Stimulated activated CD4-positive, alpha-beta T cell treated with anti-CD3 and anti-CD28 coated beads, Interleukin-12 subunit alpha, Interleukin-12 subunit beta, amount 100 ng/mL, for 24 hours (primary cell): ENCODE results near the gene CAB39.

Experiments
- DNase-seq, 2 experiments: peaks; one replicate each; pipeline ENCODE4 v3.0.0-alpha.2; 2020; ENCODE audit warnings: low read depth in 2 of 2

CAB39 gene

DNA sequence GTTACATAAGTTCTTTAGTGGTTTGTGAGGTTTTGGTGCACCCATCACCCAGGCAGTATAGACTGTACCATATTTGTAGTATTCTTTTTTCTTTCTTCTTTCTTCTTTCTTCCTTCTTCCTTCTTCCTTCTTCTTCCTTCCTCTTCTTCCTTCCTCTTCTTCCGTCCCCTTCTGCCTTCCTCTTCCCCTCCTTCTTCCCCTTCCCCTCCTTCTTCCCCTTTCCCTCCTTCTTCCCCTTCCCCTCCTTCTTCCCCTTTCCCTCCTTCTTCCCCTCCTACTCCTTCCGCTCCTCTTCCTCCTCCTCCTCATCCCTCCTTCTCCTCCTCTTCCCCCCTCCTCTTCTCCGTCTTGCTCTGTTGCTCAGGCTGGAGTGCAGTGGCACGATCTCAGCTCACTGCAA is 41.6 kb downstream of the CAB39 start:
- no peak for DNase-seq

GRCh38 chr2:230757476-230757875 is 44.8 kb downstream of the CAB39 start:
- DNase-seq = no peak

DNA sequence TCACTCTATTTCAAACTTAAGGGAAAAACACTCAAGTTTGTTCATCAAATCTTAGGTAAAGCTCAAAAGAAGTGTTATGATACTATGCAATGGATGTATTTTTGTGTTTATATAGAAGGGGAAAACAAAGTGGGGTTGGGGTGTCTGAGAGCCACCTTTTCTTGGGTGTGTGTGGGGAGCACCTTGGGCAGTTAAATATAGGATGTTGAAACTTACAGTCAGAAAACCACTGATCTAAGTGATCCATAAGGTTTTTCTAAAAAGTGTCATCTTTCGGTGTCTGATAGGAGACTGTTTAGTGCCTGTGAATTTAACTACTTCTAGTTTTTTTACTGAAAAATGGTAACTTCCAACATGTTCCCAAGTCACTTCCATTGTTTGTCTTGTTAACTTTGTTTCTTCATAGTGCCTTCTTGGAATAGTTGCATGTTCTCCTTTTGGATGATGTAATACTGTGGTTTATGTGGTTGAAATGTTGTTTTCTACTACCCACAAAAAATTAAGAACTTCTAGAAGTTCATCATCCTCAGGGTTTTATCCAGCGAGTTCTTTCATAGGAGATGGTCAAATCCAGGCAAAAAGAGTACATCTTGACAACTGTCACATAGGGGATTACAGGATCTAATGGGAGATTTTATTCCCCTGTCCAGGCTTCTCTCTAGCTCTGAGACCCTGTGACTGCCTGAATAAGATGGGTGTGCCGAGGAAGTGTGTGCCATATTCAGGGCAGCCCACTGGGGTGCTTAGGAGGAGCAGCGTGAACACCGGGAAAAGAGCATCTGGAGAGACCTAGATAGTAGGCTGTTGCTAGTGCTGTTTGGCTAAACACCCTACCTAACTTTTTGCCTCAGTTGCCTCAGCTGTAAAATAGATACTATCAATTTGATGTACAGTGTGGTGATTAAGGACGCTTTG is 46.2 kb downstream of the CAB39 start:
- no peak for DNase-seq

DNA sequence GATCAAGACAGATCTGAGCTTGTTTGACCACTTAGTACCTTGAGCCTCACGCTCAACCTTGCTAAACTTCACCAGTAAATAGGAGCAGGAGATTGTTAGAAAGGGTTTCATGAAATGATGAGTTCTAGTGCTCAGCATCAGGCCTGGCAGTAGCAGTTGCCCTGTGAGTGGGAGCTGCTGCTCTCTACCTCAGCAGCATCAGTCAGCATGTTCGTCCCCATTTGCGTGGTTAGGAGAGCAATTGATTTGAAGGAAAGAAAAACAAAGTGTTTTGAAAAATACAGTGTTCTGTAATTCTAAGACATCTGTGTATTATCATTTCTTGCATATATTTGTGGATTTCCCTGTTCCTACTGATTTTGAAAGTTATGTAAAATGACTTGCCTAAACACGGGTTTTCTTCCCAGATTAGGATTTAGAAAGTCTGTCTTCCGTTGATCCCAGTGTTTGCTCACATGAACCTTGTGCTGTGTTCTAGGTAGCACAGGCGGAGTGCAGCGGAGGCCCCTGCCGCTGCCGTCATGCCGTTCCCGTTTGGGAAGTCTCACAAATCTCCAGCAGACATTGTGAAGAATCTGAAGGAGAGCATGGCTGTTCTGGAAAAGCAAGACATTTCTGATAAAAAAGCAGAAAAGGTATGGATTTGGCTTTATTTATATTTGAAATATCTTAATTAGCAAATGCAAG is 47.0 kb downstream of the CAB39 start:
- DNase-seq = no peak

DNA sequence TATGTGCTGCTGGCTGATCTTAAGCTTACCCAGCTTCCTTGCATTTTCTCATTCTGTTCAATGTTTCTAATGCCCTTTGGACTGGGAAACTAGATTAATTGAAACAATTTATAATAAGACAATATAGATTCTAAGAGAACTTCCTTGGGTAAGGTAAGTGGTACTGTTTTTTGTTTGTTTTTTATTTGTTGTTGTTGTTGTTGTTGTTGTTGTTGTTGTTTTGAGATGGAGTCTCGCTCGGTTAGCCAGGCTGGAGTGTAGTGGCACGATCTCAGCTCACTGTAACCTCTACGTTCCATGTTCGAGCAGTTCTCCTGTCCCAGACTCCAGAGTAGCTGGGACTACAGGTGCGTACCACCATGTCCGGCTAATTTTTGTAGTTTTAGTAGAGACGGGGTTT is 49.1 kb downstream of the CAB39 start:
- no peak for DNase-seq

- DNase-seq = no peak
These were observed 49.8 kb downstream of the CAB39 start for GRCh38 chr2:230762317-230762896.

GRCh38 chr2:230764346-230764745 is 51.7 kb downstream of the CAB39 start:
- DNase-seq = no peak

DNA sequence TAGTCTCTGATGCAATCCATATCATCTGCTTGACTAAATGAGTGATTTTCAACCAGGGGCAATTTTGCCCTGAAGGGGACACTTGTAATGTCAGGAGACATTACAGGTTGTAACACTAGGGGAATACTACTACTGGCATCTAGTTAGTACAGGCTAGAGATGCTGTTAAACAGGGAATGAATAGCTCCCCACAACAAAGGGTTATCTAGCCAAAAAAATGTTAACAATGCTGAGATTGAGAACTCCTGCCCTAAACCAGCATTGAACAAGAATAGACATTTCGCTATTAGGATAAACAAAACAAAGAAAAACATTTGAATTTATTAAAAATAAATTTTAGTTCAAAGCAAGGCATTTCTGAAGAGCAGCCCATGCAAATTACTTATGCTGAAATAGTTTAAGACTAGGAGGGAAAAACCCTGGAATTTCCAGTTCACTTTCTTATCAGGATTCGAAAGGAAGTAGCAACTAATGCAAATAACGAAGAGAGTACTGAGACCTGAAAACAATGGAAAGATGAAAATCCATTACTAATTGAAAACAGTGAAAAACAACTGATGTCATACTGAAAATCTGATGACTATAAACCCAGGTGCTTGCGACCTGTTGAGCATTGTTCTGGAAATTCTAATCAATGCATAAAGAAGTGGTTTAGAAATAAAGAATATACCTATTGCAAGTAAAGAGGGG is 53.1 kb downstream of the CAB39 start:
- DNase-seq = no peak

DNA sequence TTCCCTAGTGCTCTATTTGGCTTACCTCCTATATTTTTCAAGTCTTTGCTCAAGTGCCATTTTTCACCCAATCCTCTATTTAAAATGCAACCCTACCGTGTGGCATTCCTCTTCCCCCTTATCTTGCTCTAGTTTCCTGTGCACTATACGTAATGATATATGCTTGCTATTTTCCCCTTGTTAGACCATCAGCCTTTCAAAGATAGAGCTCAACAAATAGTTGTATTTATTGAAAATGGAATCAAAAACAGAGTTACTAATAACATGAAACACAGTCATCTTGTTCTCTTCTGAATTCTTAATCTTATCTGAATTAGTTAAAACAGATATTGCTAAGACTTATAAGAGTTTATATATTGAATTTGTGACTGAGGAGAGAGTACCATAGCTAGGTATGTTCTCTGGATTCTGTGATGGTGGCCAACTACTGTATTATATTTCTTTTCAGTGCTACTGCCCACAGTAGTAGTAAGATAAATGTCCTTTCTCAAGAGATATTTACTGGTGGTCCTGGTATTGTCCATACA is 55.3 kb downstream of the CAB39 start:
- no peak for DNase-seq

GRCh38 chr2:230770804-230771203 is 58.2 kb downstream of the CAB39 start:
- no peak for DNase-seq

DNA sequence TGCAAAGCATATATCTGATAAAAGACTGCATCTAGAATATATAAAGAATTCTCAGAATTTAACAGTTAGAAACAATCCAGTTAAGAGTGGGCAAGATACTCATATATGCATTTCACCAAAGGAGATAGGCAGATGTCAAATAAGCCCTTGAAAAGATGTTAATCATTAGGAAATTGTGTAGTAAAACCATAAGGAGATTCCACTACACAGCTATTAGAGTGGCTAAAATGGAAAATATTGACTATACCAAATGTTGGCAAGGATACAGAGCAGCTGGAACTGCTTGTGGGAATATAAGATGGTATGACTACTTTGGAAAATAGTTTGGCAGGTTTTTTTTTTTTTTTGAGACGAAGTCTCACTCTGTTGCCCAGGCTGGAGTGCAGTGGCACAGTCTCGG is 59.5 kb downstream of the CAB39 start:
- DNase-seq = no peak

DNA sequence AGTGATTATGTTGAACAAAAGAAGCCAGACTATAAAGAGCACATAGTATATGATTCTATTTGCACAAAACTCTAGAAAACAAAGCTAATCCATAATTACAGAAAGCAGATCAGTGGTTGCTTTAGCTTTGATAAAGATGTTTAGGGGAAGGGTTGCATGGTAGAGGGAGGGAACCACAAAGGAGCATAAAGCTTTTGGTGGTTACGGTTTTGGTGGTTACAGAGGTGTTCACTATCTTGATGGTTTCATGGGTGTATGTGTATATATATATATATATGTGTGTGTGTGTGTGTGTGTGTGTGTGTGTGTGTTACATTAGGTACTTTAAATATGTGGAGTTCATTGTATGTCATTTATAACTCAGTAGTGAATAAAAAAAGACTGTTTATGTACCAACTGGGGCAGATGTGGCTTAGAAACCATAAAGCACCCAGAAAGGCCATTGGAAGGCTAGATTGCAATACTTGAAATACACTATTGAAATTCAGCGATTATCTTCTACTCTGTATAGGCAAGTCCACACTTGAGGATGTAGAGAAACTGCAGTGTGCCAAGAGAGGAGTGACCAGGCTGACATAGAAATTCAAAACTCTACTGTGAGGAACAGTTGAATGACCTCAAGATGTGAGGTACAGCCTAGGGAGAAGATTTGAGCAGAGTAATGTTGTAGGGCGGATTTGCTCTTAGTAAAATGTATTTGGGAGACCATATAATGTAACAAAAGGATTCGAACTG is 60.6 kb downstream of the CAB39 start:
- no peak for DNase-seq

DNA sequence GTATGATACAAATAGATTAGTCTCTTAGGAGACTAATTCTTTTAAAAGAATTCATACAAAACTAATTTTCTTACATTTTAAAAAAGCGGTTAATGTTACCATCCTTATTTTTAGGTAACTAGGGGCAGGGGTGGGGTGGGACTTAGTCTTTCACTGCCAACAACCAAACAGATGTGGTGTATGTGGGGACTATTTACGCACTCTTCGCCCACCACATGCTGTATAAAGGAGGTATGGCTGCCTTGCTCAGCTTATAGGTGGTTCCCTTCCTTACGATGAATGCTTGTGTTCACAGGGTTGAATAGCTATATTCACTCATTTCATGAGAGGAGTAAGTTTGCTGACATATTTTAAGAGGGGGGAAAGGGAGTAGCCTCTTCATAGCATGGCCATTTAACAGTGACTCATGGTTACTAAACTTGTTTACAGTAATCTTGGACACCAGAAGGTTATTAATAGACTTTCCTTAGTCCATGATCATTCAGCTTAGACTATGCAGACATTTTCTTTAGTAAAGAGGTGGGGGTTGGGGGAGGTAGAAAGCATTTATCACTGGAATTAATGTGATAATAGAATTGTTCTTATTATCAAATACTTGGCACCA is 61.8 kb downstream of the CAB39 start:
- no peak for DNase-seq

- DNase-seq = no peak
These were observed 63.1 kb downstream of the CAB39 start for GRCh38 chr2:230775737-230776136.

DNA sequence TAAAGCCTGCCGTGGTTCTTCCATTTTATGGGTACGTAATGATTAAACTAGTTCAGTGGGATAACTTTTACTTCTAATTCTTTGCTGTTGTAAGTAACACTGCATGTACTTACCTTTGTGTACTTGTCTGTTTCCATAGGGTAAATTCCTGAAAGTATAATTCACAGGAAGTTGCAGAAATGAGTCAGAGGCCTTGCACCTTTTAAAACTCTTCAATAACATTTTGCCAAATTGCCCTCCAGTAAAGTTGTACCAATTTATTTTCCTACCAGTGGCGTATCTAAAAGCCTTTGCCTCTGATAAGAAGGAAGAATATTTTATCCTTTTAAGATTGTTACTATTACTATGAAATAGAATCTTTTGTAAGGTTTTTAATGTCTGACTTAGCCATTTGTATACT is 65.1 kb downstream of the CAB39 start:
- no peak for DNase-seq

GRCh38 chr2:230778350-230779063 is 65.9 kb downstream of the CAB39 start:
- DNase-seq = no peak

GRCh38 chr2:230779126-230779525 is 66.5 kb downstream of the CAB39 start:
- no peak for DNase-seq

GRCh38 chr2:230779607-230780006 is 67.0 kb downstream of the CAB39 start:
- no peak for DNase-seq

GRCh38 chr2:230781130-230781797 is 68.6 kb downstream of the CAB39 start:
- no peak for DNase-seq

DNA sequence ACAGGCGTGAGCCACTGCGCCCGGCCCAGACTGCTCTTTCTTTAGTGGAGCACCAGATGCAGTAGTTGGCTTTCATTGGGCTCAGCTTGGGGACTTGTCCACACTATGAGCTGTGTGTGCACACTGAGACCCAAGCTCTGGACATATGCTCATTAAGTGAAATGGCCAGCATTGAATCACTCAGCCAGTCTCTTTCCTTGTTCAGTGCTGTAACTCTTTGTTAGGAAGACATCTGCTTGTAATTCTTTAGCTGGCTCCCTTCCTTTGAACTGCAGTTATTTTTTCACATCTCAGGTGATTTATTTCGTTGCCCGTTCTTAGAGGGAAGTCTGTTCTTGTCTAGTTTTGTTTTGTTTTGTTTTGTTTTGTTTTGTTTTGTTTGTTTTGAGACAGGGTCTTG is 70.5 kb downstream of the CAB39 start:
- no peak for DNase-seq
